ENCODE results near the gene C2orf66.

Gene C2orf66

DNA sequence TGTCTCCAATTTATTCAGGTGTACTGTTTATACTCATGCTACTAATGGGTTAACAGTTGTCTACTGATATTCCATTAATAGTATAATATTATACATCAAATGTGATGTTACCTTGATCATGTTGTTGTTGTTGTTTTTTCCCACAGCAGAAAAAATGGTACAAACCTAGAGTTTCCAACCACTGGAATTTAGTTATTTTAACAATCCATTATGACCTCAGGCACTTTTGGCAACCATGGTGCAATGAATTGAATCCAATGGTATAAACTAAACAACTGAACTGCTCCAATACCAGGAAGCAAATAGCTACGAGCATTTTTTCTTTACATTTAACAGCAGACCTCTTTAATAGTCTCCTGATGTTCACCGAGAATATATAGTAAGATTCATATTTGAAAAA lies 31.0 kb upstream of the C2orf66 start:
- no peak overlapping the region for H3K27ac ChIP-seq
- TF ChIP-seq ZFX (IDR thresholded peaks at IDR 0.05) = no peak
- TF ChIP-seq, protein P1, sequence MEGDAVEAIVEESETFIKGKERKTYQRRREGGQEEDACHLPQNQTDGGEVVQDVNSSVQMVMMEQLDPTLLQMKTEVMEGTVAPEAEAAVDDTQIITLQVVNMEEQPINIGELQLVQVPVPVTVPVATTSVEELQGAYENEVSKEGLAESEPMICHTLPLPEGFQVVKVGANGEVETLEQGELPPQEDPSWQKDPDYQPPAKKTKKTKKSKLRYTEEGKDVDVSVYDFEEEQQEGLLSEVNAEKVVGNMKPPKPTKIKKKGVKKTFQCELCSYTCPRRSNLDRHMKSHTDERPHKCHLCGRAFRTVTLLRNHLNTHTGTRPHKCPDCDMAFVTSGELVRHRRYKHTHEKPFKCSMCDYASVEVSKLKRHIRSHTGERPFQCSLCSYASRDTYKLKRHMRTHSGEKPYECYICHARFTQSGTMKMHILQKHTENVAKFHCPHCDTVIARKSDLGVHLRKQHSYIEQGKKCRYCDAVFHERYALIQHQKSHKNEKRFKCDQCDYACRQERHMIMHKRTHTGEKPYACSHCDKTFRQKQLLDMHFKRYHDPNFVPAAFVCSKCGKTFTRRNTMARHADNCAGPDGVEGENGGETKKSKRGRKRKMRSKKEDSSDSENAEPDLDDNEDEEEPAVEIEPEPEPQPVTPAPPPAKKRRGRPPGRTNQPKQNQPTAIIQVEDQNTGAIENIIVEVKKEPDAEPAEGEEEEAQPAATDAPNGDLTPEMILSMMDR (conservative IDR thresholded peaks at IDR 0.05) = no peak

DNA sequence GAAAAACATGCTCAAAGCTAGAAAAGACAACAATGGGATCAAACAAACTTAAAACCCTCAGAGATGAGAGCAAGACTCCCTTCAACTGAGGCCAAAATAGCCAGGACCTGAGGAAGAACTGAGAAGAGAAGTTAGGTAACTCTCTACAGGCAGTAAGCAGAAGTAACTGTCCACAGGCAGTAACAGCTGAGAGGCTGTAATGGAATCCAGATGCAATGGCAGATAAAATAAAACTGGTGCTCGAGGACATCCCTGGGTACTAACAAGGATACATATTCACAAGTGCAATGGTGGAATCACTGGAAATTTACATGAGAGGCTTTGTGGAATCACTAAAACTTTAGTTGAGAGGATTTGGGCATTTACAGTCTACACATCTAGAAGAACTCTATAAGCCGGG lies 30.4 kb upstream of the C2orf66 start:
- TF ChIP-seq, protein P1 (conservative IDR thresholded peaks at IDR 0.05) = no peak
- no peak for TF ChIP-seq ZFX (IDR thresholded peaks at IDR 0.05)
- H3K27ac ChIP-seq = no peak overlapping the region

DNA sequence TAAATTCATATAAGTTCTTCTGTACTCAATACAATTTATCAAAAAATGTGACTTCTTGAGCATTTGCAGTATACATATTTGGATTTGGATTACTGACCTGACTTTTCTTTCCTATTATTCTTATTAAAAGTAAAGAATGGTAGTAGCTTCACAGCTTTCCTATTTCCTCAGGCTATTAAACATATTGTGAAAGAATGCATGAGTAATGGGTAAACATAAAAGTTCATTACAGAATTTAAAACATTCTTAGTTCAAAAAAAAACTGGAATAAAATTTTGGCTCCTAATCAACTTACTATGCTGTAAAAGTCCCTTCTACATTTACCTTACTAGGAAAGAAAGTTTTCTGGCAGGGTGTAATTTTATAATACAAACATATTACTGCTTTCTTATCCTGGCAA lies 27.3 kb upstream of the C2orf66 start:
- no peak overlapping the region for H3K27ac ChIP-seq
- TF ChIP-seq, protein P1 (conservative IDR thresholded peaks at IDR 0.05) = no peak
- TF ChIP-seq ZFX (IDR thresholded peaks at IDR 0.05) = no peak

DNA sequence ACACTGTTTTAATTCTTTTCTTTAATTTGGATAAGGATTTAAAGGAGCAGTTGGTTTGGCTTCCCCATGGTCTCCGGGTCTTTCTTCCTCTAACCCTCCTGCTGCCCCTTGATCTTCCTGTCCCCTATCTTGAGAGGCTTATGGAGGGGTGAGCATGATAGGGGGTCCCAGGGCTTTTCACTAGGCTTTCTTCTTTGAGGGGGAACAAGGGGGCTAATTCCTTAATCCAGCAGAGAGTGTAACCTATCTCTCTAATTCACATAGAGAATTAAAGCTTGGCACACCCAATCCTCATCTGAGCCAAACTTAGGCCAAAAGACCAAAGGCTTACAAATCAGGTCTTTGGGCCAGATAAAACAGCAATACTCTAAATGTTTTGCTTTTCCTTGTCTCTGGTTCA lies 21.5 kb upstream of the C2orf66 start:
- H3K27ac ChIP-seq = no peak overlapping the region
- no peak for TF ChIP-seq ZFX (IDR thresholded peaks at IDR 0.05)
- TF ChIP-seq, protein P1 (conservative IDR thresholded peaks at IDR 0.05) = no peak

DNA sequence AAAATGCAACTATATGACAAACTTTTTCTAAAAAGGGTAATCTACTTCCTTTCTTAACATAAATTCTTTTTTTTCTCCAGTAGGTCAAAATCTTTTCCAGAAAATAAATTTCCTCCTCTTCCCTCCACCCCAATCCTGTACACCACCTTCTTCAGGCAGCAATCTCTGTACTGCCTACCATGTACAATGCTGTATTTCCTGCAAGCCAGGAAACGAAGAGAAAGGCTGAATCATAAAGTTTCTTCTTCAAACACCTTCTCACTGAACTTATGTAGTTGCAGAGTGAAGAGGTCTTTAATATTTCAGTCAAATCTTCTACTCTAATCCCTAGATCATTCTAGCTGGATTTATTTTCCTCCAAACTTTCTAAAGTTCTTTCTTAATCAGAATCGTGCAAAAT lies 18.2 kb upstream of the C2orf66 start:
- H3K27ac ChIP-seq = no peak overlapping the region
- TF ChIP-seq, protein P1 (conservative IDR thresholded peaks at IDR 0.05) = no peak
- no peak for TF ChIP-seq ZFX (IDR thresholded peaks at IDR 0.05)

DNA sequence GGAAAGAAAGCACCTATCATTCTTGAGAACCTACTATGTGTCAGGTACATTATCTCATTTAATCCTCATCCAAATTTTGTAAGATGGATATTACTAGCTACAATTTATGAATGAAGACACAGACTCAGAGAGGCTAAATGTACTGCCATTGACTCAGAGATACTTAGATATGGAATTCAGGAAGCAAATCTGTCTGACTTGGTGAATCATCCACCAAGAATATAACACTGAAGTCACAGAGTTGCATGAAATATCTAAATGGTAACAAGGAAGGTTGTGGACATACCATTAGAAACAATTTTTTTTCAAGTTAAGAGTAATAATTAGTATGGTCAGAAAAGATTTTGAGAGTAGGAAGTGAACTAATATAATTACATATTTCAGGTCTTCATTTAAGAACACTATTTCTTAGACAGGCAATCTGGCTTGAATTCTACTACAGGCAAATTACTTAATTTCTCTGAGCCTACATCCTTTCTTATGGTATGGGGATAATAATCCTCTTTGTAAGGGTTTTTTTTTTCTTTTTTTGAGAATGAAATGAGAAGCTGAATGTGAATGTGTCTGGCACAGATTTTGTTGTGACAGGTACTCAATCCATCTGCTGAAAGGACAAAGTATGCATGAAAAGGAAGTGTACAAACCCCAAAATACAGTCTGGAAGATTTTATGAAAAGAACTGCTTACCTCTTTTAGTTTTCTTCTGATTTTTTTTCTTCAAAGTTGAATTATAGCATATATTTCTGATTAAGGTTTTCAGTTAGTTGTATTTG lies 14.8 kb upstream of the C2orf66 start:
- TF ChIP-seq, protein P1 (conservative IDR thresholded peaks at IDR 0.05) = no peak
- TF ChIP-seq ZFX (IDR thresholded peaks at IDR 0.05) = no peak
- no peak overlapping the region for H3K27ac ChIP-seq

DNA sequence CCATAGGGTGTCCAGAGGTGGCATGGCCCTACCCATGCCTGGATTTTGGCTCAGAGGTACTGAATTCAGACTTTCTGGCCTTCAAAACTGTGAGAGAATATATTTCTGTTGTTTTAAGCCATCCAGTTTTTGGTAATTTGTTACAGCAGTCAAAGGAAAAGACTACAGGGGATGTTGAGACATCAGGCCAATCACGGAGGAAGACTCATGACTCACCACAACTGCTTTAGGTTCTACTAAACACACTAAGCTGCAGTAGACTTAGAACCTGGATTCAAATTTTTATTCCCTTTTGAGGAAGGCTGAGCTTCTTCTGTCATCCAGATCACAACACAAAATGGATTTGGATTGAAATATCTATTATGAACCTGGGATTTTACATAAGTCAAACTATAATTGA lies 12.0 kb upstream of the C2orf66 start:
- H3K27ac ChIP-seq = no peak overlapping the region
- TF ChIP-seq, protein P1 (conservative IDR thresholded peaks at IDR 0.05) = no peak
- no peak for TF ChIP-seq ZFX (IDR thresholded peaks at IDR 0.05)

Measured in C4-2B (cell line).